ENCODE measurements around the gene AAMDC. TPM values are rescaled to one million over a fixed set of nuclear protein-coding genes. Genes with fewer than 3 reads are reported as not detected.
A peak's percentile ranks its signal among the peaks of the same experiment; 100 is the strongest.
"Not testable (repeated sequence)": the region's sequence is repeated elsewhere in the genome, so short reads cannot be mapped to it uniquely, and the experiment has no call there.

Gene AAMDC
- polyA plus RNA-seq, 1 donor from 2014 or later: 16.9 TPM

DNA sequence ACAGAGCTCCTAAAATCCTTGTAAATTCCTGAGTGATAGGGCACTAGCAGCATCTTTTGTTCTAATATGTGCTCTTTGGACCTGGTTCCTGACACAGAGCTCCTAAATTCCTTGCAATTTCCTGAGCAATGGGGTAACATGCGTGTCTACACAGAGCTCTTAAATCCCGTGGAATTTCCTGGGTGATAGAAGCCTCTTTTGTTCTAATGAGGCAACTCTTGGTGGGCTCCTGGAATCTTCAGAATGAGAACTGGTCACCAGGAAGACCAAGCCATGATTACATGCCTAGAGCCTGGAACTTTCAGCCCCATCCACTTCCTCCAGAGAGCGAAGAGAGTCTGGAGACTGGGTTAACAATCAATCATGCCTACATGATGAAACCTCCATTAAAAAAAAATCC lies 19.5 kb upstream of the AAMDC start:
- H3K27ac Mint-ChIP-seq: no peak overlapping the region
- H3K4me3 Mint-ChIP-seq: no peak overlapping the region
- H3K9me3 Mint-ChIP-seq: peaks cover 0 to 2% (median 0%) of the 10 kb centered on the region in 3 donors
- no peaks in the 10 kb centered on the region for H3K27me3 Mint-ChIP-seq
- peaks cover 30 to 39% (median 38%) of the 10 kb centered on the region in 3 donors for H3K4me1 Mint-ChIP-seq
- peaks cover 8% of the 10 kb centered on the region for H3K36me3 Mint-ChIP-seq

DNA sequence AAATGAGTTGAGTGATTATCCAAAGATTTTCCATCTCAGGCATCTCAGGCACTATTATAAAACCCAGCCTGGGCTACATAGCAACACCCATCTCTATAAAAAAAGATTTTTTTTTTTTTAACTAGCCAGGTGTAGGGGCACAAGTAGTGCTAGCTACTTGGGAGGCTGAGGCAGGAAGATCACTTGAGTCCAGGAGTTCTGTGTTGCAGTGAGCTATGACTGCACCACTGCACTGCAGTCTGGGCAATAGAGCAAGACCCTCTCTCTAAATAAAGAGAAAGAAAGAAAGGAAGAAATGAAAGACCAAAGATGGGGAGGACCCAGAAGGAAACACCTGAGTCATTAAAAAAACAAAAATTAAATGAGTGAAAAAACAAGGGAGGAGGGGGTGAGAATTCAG lies 14.5 kb upstream of the AAMDC start:
- no peaks in the 10 kb centered on the region for H3K9me3 Mint-ChIP-seq
- H3K27ac Mint-ChIP-seq: peak overlapping the region in 1 of 3 donors; percentile 84
- H3K4me1 Mint-ChIP-seq: peaks cover 30 to 39% (median 32%) of the 10 kb centered on the region in 3 donors
- H3K27me3 Mint-ChIP-seq: no peaks in the 10 kb centered on the region
- H3K36me3 Mint-ChIP-seq: peaks cover 8% of the 10 kb centered on the region
- no peak overlapping the region for H3K4me3 Mint-ChIP-seq

DNA sequence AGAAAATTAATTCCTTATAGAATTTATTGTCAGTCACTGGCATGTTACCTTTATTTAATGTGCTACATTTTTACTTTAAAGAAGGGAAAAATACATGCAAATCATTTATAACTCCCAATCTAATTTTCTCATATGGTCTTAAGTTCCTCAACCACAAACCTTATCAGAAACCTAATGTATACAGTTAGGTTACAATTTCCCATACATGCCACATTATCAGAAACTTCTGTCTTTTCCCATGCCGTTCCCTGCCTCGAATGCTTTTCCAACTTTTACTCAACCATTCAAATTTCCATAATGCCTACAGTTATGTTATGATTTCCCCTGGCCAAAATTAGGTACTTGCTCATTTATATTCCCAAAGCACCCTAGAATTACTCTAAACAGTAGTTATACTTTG lies 14.0 kb upstream of the AAMDC start:
- H3K27ac Mint-ChIP-seq: no peak overlapping the region
- no peak overlapping the region for H3K4me3 Mint-ChIP-seq
- H3K9me3 Mint-ChIP-seq: no peaks in the 10 kb centered on the region
- H3K36me3 Mint-ChIP-seq: peaks cover 8% of the 10 kb centered on the region
- H3K4me1 Mint-ChIP-seq: peaks cover 33 to 41% (median 33%) of the 10 kb centered on the region in 3 donors
- no peaks in the 10 kb centered on the region for H3K27me3 Mint-ChIP-seq

DNA sequence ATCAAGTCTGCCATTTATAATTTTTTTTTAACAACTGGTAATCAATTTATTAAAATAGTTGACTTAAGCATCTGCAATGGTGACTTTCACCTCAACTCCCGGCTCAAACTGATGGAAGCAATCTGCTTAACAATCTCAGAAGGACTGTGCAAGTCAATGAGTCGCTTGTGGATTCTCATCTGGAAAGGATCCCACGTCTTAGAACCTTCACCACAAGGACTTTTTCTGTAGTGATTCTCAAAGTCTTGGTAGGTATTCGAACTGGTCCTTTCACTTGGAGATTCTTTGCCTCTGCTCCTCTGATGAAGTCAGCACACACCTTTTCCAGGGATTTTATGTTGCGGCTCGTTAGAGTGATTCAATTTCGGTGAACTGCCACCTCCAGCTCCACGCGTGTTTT lies 7.7 kb upstream of the AAMDC start:
- H3K4me3 Mint-ChIP-seq: no peak overlapping the region
- peaks cover 0 to 3% (median 0%) of the 10 kb centered on the region in 3 donors for H3K9me3 Mint-ChIP-seq
- no peak overlapping the region for H3K27ac Mint-ChIP-seq
- peaks cover 6% of the 10 kb centered on the region for H3K36me3 Mint-ChIP-seq
- H3K27me3 Mint-ChIP-seq: no peaks in the 10 kb centered on the region
- peaks cover 37 to 52% (median 43%) of the 10 kb centered on the region in 3 donors for H3K4me1 Mint-ChIP-seq

DNA sequence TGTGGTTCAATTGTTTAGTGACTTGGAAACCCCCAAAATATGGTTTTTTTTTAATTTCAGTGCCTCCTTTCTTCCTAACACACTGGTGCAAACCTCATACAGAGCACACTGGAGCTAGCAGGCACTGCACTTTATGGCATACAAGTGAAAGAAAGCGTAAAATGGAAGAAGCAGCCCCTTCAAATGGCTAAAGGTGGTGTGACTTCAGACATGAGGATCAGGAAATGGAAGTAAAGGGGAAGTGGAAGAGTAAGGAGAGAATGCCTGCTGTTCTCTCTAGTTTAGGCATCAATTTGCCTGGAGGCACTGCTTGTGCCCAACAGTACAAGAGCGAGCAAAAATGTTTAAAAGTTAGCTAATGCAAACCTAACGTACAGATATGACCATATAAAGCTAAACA lies 6.1 kb upstream of the AAMDC start:
- H3K4me3 Mint-ChIP-seq: peak overlapping the region in 2 of 4 donors; percentile 18 to 39
- peaks cover 38 to 51% (median 45%) of the 10 kb centered on the region in 3 donors for H3K4me1 Mint-ChIP-seq
- no peaks in the 10 kb centered on the region for H3K27me3 Mint-ChIP-seq
- H3K27ac Mint-ChIP-seq: no peak overlapping the region
- H3K9me3 Mint-ChIP-seq: peaks cover 0 to 3% (median 0%) of the 10 kb centered on the region in 3 donors
- H3K36me3 Mint-ChIP-seq: no peaks in the 10 kb centered on the region

DNA sequence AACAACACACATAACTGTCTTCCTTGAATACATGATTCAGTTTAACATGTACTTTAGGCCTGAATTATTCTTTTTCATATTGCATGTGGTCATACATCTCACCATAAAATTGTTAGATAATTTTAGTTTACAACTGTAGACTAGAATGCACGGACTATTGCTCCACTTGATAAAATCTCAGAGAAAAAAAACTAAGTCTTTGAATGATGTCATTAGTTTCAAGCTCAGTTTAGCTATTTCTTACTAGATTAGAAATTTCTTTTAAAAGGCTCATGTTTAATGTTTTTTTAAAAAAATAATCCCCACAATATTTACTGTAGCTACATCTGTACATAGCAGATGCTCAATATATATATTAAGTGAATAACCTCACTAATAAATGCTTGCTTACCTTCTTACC lies 5.5 kb upstream of the AAMDC start:
- Mint-ChIP-seq H3K9me3 (peaks cover 0 to 3% (median 0%) of the 10 kb centered on the region in 3 donors), H3K27ac (no peak overlapping the region), H3K27me3 (no peaks in the 10 kb centered on the region), H3K36me3 (no peaks in the 10 kb centered on the region), H3K4me1 (peaks cover 33 to 45% (median 40%) of the 10 kb centered on the region in 3 donors), H3K4me3 (no peak overlapping the region)

DNA sequence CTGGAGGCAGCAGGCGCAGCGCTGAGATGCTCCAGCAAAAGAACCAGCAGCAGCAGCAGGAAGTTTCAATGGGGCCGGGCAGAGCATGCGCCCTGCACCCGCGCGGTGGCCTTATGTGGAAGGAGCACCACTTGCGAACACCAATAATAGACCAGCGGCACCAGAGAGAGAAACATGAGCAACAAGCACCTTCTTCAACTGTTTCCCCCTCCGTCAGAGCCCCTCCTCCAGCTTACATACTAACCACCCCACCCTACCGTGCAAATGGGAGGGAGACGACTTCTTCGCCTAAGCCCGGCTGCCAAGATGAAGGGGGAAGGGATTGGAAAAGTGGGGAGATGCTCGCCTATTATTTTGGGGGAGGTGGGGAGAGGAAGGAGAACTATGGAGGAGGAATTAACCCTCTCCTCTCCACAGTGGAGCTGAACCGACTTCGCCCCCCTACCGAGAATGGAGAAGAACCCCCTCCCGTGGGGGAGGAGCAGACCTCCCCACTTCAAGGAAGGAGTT lies 1.5 kb upstream of the AAMDC start:
- peak overlapping the region; percentile 87 to 99 (median 99) for H3K4me3 Mint-ChIP-seq
- no peaks in the 10 kb centered on the region for H3K36me3 Mint-ChIP-seq
- H3K9me3 Mint-ChIP-seq: peaks cover 0 to 3% (median 0%) of the 10 kb centered on the region in 3 donors
- H3K27ac Mint-ChIP-seq: peak overlapping the region; percentile 79 to 95 (median 92)
- H3K27me3 Mint-ChIP-seq: no peaks in the 10 kb centered on the region
- peaks cover 32 to 39% (median 38%) of the 10 kb centered on the region in 3 donors for H3K4me1 Mint-ChIP-seq

DNA sequence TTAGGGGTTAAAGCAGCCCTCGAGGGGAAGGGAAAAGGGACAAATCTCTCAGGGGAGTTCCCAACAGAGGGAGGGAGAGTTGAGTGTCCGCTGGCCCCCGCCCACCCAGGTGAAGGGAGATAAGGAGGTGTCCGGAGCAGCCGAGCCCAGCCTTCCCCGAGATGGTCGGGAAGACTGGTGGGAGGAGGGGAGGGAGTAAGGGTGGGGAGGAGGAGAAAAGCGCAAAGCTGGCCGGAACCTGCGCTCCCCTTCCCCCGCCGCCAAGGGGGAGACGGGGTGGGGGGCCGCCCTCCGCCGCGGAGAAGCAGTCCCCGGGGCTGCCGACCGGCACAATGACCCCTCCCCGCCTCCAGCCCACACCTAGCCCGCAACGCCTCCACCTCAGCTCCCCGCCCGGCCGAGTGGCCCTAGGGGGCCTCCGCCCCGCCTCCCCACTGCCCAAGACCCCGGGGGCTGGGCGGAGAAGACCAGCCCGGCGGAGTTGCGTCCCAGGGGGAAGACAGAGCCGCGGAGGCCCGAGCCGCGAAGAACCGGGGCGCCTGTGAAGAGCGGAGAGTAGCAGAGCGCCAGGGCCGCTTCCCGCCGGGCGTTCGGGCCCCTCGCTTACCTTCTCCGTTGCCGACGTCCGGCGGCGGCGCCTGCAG lies 901 bp upstream of the AAMDC start:
- Mint-ChIP-seq H3K36me3 (no peaks in the 10 kb centered on the region), H3K4me1 (peaks cover 27 to 35% (median 35%) of the 10 kb centered on the region in 3 donors), H3K27ac (peak overlapping the region; percentile 88 to 95 (median 92)), H3K27me3 (no peaks in the 10 kb centered on the region), H3K4me3 (peak overlapping the region; percentile 87 to 100 (median 99)), H3K9me3 (no peaks in the 10 kb centered on the region)

DNA sequence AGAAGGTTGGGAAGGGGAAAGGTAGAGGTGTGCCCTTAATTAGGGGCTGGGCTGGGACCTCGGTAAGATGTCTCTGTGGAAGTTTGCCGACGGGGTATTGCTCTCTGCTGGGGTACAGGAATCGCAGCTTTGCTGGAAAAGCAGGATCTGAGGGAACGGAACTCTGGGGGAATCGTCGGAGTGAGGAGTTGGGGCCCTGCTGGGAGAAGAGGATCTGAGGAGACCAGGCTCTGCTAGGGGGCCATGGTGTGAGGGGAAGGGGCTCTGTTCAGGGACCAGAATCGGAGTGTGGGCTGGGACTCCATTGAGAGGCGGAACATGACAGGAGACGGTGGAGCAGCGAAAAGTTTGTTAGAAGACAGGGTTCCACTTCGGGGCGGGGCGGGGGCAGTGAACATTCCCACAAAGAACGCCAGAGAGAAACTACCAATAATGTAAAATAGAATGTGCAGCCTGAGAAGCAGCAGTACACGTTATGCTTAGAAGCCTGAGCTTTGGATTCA lies 456 bp downstream of the AAMDC start:
- Mint-ChIP-seq H3K9me3 (no peaks in the 10 kb centered on the region), H3K27ac (peak overlapping the region; percentile 88 to 93 (median 92)), H3K36me3 (no peaks in the 10 kb centered on the region), H3K4me1 (peaks cover 21 to 30% (median 26%) of the 10 kb centered on the region in 3 donors), H3K4me3 (peak overlapping the region; percentile 87 to 100 (median 99)), H3K27me3 (no peaks in the 10 kb centered on the region)

DNA sequence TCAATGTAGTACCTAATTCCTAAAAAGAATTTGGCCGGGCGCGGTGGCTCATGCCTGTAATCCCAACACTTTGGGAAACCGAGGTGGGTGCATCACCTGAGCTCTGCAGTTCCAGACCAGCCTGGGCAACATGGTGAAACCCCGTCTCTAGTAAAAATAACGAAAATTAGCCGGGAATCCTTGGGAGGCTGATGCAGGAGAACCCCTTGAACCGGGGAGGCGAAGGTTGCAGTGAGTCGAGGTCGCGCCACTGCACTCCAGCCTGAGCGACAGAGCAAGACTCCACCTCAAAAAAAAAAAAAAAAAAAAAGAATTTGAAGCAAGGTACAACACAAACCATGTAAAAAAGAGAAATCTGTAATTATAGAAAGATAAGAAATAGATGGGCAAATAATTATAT lies 1.2 kb downstream of the AAMDC start:
- H3K4me3 Mint-ChIP-seq, H3K27ac Mint-ChIP-seq, H3K36me3 Mint-ChIP-seq, H3K27me3 Mint-ChIP-seq, H3K9me3 Mint-ChIP-seq: not testable (repeated sequence)
- peaks cover 16 to 25% (median 21%) of the 10 kb centered on the region in 3 donors for H3K4me1 Mint-ChIP-seq

DNA sequence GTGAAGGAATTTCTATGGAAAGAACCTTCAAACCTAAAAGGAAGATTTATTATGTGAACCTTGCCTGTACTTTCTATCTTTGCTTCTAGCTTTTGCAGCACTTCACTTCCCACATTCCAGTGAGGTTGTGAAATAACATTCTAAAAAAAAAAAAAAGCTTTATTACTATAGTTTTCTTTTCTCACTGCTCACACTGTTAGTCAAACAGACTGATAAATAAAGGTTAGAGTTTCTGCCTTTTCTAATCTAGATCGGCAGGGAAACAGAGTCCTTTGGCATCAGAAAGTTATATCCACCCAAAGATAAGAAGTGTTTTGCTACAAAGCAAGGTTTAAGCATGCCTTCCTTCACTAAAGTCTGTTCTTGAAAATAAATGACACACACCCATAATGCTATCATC lies 2.8 kb downstream of the AAMDC start:
- no peaks in the 10 kb centered on the region for H3K27me3 Mint-ChIP-seq
- peak overlapping the region in 1 of 4 donors; percentile 34 for H3K4me3 Mint-ChIP-seq
- H3K27ac Mint-ChIP-seq: no peak overlapping the region
- no peaks in the 10 kb centered on the region for H3K9me3 Mint-ChIP-seq
- peaks cover 11 to 12% (median 12%) of the 10 kb centered on the region in 3 donors for H3K4me1 Mint-ChIP-seq
- no peaks in the 10 kb centered on the region for H3K36me3 Mint-ChIP-seq

DNA sequence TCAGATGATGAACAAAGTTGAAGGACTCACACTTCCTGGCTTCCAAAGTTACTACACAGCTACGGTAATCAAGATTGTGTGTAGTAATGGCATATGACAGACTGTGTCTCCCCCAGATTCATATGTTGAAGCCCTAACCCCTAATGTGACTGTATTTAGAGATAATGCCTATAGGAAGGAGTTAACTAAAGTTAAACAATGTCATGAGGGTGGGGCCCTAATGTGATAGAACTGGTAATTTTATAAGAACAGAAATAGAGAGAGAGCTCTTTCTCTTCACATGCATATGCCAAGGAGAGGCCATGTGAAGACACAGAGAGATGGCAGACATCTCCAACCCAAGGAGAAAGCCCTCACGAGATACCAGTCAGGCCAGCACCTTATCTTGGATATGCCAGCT lies 8.0 kb downstream of the AAMDC start:
- Mint-ChIP-seq H3K36me3 (no peaks in the 10 kb centered on the region), H3K4me3 (no peak overlapping the region), H3K4me1 (no peaks in the 10 kb centered on the region), H3K27ac (no peak overlapping the region), H3K9me3 (peaks cover 0 to 5% (median 0%) of the 10 kb centered on the region in 3 donors), H3K27me3 (no peaks in the 10 kb centered on the region)

DNA sequence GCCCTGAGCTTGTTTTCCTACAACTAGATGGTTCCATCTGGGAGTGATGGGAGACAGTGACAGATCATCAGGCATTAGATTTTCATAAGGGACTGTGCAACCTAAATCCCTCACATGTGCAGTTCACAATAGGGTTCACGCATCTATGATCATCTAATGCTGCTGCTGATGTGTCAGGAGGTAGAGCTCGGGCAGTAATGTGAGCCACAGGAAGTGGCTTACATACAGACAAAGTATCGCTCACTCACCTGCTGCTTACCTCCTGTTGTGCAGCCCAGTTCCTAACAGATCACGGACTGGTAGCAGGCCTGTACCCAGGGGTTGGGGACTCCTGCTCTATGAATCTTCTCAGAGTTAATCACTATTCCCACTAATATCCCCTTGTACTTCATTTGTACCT lies 12.4 kb downstream of the AAMDC start:
- no peaks in the 10 kb centered on the region for H3K4me1 Mint-ChIP-seq
- H3K27ac Mint-ChIP-seq: no peak overlapping the region
- H3K36me3 Mint-ChIP-seq: no peaks in the 10 kb centered on the region
- no peaks in the 10 kb centered on the region for H3K27me3 Mint-ChIP-seq
- H3K9me3 Mint-ChIP-seq: peaks cover 0 to 5% (median 0%) of the 10 kb centered on the region in 3 donors
- H3K4me3 Mint-ChIP-seq: no peak overlapping the region

DNA sequence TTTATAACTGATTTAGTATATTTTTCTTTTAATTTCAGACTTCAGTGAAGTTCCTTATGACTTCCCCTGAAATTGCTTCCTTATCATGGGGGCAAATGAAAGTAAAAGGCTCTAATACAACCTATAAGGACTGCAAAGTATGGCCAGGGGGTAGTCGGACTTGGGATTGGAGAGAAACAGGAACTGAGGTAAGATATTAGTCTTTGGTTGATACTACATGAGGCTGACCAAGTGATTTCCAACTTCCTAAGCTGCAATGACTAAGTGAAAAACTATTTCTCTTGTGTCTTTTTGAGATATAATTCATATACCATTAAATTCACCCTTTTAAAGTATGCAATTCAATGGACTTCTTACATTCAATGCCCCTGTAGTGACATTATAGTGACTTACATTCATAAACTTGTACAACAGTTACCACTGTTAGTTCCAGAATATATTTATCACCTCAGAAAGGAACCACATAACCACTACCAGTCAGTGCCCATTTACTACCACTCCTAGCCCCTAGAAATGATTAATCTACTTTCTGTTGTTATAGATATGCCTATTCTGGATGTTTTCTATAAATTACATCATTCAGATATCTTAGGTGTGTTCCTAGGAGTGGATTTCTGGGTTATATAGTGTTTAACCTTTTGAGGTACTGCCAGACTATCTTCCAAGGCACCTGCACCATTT lies 21.6 kb downstream of the AAMDC start:
- H3K27me3 Mint-ChIP-seq: no peaks in the 10 kb centered on the region
- H3K4me3 Mint-ChIP-seq: no peak overlapping the region
- peaks cover 37% of the 10 kb centered on the region for H3K36me3 Mint-ChIP-seq
- H3K9me3 Mint-ChIP-seq: peaks cover 2 to 12% (median 11%) of the 10 kb centered on the region in 3 donors
- H3K4me1 Mint-ChIP-seq: no peaks in the 10 kb centered on the region
- no peak overlapping the region for H3K27ac Mint-ChIP-seq

DNA sequence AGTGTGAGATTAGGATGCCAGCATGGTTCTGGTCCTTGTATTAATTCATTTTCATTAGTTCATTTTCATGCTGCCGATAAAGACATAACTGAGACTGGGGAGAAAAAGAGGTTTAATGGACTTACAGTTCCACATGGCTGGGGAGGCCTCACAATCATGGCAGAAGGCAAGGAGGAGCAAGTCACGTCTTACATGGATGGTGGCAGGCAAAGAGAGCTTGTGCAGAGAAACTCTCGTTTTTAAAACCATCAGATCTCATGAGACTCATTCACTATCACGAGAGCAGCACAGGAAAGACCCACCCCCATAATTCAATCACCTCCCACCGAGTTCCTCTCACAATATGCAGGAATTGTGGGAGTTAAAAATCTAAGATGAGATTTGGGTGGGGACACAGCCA lies 22.8 kb downstream of the AAMDC start:
- H3K4me1 Mint-ChIP-seq, H3K4me3 Mint-ChIP-seq, H3K27ac Mint-ChIP-seq, H3K27me3 Mint-ChIP-seq: not testable (repeated sequence)
- Mint-ChIP-seq H3K9me3 (peaks cover 3 to 12% (median 11%) of the 10 kb centered on the region in 3 donors), H3K36me3 (peaks cover 40% of the 10 kb centered on the region)

Data from IgD-negative memory B cell (primary cell).